NCI-H460 (cell line): ENCODE results near the gene CD163. TPM values are rescaled to one million over a fixed set of nuclear protein-coding genes. Genes with fewer than 3 reads are reported as not detected.
"Not testable (repeated sequence)": the region's sequence is repeated elsewhere in the genome, so short reads cannot be mapped to it uniquely, and the experiment has no call there.

ENCODE experiments used
- DNase-seq: peaks from one replicate; pipeline ENCODE4 v3.0.0-alpha.2; 2016; ENCODE audit warnings: low read depth; ENCODE audit errors: extremely low read depth
- polyA plus RNA-seq: library from polyadenylated mRNA; depleted of rRNA; stranded (reverse); fragments of >200 nt; gene quantifications from 2 replicates; pipeline ENCODE4 v1.2.3, GENCODE V29; 2014; cell fraction: nucleus; rRNA removed
- total RNA-seq: library from RNA; depleted of rRNA; stranded (reverse); fragments of >200 nt; shearing (Covaris generic); gene quantifications from 2 replicates; pipeline ENCODE4 v1.2.3, GENCODE V29; 2014; rRNA removed

Gene CD163
- total RNA-seq: not detected in 2 replicates
- not detected in 2 replicates for polyA plus RNA-seq

DNA sequence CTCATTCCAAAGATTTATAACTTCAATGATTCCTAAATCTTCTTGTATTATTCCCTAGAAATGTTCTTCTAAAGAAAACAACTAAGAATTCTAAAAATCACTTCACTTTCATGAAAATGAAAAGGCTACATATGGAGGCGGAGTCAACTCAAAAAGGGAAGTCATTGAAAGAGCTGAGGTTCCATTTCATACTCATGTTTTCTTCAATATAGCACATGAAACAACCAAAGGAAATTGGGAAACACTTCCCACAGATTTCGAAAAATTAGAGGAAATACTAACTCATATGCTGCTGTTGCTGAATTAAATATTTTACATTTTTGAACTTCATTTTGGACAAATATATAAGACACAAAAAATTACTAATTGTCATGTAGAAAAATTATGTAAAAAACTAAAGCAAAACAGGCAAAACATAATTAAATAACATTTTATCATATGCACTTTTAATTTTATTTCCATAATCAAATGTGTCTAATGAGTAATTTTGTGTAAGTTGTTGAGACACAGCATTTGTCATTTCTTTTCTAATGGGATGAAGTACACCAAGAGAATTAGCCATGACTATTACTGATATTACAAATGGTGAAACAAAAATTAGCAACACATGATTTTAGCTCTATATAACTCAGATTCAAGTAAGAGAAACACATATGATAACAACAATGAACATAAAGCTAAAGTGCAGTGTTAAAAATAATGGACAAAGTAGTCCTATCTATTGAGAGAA is at the start of gene CD163:
Gene CD163, minus strand, starts transcription at position 92 of the 730 bp plus-strand sequence. Its CDS starts 87 bp downstream, at position 5.
- DNase-seq: no peak

DNA sequence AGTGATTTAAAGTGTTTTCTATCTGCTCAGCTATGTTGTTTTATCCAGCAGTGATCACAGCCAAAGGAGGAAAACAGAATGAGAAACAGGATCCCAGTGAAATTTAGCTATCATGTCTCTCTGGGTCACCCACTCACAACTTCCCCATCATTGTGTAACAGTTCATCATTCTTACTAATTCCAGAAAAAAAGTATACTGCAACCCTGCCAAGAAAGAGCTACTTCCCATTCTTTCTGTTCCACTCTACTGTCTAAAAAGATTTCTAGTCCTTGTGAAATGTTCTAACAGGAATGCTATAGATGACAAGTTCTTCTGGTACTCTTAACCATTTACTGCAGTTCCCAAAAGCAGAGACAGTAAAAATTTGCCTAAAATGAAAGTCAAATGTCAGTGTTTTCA is 39.2 kb upstream of the CD163 start:
- DNase-seq: no peak

DNA sequence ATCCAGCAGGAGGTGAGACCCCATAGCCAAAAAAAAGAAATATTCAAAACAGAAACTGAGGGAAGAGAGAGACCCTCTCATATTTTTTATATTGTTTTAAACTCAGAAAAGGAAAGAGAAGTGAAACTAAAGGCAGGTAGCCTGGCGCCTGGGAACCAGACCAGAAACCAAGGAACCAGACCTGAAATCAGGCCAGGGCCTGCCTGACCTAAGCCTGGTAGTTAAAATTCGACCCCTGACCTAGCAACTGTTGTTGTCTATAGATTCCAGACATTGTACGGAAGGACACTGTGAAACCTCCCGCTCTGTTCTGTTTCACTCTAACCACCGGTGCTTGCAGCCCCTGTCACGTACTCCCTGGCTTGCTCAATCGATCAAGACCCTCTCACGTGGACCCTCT is 38.5 kb upstream of the CD163 start:
- no peak for DNase-seq

DNA sequence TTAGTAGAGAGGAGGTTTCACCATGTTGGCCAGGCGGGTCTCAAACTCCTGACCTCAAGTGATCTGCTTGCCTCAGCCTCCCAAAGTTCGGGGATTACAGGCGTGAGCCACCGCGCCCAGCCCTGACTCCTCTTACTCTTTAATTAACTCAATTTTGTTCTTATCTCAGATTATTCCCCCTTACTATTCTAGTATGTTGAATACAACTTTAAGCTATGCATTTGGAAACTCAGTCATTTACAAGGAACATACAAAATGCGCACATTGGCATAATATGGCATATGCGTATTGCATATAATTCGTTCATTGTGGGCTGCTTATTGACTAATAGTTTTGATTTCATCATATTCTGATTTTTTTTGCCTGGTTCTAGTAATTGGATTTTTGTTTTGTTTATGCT is 10.8 kb upstream of the CD163 start:
- no peak for DNase-seq

DNA sequence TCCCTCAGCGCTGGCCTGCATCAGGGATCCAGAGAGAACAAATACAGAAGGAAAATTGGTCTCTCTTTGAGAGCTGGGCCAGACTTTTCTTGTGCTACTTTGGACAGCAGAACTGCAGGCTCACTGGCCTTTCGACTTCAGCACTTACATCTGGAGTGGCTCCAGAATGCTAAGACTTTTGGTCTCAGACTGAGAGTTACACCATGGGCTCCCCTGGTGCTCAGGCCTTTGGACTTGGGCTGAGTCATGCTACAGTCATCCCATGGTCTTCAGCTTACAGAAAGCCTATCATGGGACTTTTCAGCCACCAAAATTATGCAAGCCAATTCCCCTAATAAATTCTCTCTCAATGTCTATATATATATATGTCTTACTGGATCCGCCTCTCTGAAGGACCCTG is 9.0 kb upstream of the CD163 start:
- DNase-seq: peak; percentile 11

DNA sequence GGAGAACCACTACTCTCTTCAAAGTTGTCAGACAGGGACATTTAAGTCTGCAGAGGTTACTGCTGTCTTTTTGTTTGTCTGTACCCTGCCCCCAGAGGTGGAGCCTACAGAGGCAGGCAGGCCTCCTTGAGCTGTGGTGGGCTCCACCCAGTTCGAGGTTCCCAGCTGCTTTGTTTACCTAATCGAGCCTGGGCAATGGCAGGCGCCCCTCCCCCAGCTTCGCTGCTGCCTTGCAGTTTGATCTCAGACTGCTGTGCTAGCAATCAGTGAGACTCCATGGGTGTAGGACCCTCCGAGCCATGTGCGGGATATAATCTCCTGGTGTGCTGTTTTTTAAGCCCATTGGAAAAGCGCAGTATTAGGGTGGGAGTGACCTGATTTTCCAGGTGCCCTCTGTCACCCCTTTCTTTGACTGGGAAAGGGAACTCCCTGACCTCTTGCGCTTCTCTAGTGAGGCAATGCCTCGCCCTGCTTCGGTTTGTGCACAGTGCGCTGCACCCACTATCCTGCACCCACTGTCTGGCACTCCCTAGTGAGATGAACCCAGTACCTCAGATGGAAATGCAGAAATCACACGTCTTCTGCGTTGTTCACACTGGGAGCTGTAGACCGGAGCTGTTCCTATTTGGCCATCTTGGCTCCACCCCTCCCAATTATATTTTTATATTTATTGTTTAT is 6.4 kb upstream of the CD163 start:
- not testable (repeated sequence) for DNase-seq

DNA sequence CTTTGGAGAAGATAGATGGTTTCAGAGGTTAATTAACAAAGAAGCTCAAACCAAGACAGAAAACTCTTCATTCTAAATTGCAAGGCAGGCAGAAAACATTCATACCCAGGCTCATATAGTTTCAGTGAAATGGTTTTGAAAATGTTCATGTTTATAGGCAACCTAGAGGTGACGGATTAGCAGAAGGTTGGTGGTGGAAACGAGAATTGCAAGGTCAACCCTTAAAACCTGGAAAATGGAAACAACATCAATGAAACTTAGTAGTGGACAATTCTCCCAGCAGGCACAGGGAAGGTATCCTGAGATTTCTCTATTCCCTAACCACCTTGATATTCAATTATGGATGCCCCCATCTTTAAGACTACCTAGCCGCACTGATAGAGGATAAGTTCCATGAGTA is 965 bp downstream of the CD163 start:
- DNase-seq: no peak

DNA sequence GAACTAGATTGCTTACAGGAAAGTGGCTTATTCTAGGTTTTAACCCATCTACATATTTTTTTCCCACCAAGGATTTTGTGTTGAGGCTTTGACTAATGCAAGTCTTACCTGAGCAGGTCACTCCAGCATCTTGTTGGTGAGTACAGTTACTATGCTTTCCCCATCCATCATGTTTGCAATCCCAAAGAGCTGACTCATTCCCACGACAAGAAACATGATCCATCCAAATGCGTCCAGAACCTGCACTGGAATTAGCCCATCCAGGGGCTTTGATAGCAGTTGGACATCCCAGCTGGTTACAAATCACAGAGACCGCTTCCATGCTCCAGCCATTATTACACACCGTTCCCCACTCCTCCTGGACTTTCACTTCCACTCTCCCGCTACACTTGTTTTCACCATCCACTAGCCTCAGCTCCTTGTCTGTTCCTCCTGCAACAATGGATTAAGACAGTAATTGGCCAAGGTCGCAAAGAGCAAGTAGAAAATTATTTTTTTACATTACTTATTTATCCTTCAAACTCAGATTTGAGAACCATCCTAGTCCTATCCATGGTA is 2.5 kb downstream of the CD163 start:
- DNase-seq: no peak

DNA sequence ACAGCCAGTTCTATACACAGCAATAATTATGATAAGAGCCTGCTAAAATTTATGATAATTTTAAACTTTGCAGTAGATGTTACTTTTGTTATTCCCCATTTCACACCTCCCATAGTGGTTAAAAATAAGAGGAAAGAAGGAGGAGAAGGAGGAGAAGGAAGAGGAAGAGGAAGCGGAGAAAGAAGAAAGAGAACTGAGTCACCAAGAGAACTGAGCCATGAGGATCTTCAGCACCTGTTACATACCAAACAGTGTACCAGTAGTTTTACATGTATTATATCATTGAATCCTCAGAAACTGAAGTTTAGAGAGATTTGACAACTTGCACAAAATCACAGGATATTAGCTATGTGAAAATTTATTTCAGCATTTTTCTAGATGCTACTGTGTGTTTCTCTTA is 3.9 kb downstream of the CD163 start:
- DNase-seq: no peak

DNA sequence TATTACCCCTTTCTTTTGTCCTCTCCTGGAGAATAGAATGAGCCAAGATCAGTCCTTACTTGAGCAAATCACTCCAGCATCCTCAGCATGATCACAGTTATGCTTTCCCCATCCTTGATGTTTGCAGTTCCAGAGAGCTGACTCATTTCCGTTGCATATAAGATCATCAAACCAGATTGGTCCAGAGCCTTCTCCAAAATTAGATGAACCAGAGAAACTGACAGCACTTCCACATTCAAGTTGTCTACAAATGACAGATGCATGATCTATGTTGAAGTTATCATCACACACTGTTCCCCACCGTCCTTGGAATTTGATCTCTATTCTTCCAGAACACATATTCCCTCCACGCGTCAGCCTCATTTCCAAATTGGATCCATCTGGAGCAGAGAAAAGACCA is 4.8 kb downstream of the CD163 start:
- DNase-seq: no peak

DNA sequence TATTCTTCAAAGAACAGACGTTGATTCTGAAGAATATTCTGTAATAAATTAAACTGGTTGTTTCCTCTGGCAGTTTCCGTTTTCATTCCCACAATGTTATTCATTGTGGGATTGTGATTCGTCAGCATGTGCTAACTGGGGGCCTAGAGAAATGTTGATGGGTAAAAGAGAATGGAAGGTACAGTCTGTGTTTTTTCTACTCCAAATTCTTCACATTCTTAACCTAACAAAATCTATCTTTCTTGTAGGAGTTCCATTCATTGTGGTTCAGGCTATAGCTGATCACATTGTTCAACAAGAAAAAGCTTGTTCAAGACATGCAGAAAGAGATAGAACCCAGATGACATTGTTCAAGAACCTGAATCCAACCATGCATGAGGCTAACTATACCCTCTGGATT is 5.9 kb downstream of the CD163 start:
- no peak for DNase-seq

DNA sequence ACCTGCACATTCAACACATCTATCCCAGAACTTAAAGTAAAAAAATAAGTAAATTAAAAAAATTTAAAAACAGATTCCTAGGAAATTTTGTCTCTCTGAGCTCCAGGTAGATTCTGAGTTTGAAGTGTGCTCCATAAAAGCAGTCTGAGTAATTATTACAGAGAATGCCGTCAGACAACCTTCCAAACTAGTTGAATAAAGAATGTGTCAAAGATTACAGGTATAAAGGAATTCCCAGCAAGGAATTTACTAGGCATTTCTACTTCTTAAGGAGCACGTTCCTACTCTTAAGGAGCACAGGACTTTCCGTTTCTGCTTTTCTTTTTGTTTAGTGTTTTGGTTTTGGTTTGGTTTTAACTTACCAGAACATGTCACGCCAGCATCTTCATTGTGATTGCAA is 7.1 kb downstream of the CD163 start:
- no peak for DNase-seq

DNA sequence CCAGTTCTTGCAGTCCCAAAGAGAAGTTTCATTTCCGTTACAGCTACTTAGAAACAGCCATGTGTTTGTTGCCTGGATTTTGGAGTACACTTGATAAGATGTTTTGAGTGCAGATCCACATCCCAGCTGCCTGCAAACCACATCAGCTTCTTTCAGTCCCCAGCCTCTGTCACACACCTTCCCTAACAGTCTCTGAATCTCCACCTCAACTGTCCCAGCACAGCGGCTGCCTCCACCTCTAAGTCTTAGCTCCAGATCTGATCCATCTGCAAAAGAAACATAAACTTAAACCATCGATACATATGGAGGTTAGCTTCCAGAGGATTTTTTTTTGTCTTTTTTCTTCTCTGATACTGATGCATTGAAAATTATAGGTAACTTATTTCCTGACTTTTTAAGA is 8.4 kb downstream of the CD163 start:
- DNase-seq: no peak

DNA sequence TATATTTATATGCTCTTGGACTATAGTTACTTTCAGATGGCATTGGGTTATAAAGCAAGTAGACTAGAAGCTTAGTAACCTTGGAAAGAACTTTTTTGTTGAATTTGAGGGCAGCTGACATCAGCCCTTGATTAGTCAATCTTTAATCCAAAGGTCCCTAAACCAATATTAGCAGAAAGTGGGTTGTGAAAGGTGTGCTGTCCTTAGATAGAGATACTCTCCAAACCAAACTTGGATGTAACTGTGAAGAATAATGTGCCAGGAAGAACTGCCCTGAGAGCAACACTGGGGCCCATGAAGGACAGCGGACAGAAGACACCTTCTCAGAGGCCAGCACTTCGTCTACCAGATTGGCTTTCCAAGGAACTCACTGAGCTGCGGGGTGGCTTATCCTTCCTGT is 10.6 kb downstream of the CD163 start:
- no peak for DNase-seq

DNA sequence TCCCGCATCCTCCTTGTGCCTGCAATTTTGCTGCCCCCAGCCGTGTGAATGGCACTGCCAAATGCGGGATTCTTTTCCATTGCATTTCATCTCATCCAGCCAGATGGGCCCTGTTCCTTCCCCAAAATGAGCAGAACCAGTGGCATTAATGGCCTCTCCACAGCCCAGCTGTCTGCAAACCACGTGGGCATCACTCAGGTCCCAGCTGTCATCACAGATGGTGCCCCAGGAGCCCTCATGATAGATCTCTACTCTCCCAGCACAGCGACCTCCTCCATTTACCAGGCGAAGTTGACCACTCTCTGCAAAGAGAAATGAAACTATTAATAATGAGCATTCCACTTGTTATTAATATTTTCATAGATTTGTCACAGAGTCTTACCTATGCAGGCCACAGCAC is 17.1 kb downstream of the CD163 start:
- DNase-seq: no peak

DNA sequence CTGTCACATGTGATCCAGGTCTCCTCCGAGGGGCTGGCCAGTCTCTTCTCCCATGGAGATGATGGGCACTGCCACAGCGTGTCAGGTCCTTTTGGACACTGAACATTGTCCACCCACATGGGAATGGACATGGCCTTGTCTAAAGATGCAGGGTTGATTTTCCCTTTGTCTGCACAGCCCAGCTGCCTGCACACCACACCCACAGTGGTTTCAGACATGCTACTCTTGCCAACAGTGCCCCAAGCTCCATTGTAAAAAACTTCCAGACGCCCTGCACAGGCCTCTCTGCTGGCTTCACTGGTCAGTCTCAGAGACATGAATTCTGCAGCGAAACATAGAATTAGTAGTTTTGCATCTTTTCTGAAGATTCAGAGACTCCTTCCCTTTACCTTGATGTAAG is 18.5 kb downstream of the CD163 start:
- no peak for DNase-seq

DNA sequence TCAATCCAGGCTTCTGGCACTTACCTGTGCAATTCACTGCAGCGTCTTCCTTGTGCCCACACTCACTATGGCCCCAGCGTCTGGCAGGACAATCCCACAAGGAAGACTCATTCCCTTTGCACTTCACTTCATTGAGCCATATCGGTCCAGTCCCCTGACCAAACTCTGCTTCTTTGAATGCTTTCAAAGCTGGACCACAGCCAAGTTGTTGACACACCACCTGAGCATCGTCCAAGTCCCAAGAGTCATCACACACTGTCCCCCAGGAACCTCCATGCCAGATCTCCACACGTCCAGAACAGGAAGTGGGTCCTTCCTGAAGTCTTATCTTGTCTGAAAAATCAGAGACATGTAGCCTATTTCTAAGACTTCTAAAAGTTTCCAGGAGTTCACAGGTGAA is 20.2 kb downstream of the CD163 start:
- no peak for DNase-seq

DNA sequence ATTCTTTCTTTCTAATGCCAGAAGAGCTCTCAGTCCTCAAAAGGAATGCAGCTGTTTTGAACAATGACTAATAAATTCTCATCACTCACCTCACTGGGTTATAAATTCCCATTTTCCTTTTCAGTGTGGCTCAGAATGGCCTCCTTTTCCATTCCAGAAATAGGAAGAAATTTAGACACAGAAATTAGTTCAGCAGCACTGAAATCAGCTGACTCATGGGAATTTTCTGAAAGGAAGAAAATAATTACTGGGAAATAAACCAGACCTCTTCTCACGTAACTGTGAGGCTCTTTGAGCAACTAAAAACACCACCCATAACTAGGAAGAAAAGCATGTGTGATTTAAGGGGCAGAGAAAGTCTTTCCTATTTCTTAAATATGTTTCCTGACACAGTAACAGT is 23.8 kb downstream of the CD163 start:
- no peak for DNase-seq

DNA sequence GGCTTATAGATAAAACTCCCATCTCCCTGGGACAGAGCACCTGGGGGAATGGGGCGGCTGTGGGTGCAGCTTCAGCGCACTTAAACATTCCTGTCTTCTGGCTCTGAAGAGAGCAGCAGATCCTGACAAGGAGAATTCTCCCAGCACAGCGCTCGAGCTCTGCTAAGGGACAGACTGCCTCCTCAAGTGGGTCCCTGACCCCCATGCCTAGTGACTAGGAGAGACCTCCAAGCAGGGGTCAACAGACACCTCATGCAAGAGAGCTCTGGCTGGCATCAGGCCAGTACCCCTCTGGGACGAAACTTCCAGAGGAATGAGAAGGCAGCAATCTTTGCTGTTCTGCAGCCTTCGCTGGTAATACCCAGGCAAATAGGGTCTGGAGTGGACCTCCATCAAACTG is 31.5 kb downstream of the CD163 start:
- DNase-seq: no peak

DNA sequence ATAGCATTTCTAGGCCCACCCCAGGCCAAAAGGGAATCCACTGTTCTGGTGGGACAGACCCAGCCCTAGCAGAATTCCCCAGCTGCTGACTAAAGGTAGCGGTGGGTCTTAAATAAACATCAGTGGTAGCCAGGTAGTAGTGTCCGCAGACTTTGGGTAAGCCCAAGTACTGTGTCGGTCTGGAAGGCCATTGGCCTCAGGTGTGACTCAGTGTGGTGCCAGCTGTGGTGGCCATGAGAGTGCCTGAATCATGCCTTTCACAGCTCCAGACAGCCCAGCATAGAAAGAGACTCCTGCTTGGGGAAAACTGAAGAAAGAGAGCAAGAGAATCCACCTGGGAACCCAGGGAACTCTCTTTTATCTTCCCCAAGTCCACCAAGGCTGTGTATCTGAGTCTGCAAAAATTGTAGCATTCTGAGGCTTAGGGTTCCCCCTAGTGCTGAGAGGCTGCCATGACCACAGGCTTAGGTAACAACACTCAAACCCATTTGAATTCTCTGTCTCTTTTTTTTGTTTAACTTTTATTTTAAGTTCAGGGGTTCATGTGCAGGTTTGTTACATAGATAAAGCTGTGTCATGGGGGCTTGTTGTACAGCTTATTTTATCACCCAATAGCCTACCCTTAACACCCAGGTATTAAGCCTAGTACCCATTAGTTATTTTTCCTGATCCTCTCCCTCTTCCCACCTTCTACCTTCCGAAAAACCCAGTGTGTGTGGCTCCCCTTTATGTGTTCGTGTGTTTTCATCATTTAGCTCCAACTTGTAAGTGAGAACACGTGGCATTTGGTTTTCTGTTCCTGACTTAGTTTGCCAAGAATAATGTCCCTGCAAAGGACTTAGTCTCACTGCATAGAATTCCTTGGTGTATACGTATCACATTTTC is 43.0 kb downstream of the CD163 start:
- DNase-seq: peak; percentile 50

DNA sequence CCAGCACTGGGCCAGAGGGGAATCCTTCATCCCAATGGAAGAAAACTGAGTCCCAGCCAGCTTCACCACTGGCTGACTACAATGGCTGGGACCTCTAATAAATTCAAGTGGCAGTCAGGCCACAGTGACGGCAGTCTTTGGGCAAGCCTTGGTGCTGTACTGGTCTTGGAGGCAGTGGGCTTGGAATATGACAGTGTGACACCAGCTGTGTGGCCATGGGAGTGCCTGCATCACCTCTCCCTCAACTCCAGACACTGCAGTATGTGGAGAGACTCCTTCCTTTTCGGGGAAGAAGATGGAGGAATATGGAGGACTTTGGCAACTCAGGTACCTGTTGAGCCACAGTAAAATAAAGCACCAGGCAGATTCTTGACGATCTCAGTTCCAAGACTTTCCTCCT is 43.6 kb downstream of the CD163 start:
- DNase-seq: no peak
